ENCODE data around the gene EEIG2. TPM values are rescaled to one million over a fixed set of nuclear protein-coding genes. Genes with fewer than 3 reads are reported as not detected.

Gene EEIG2
- total and polyA plus RNA-seq, 9 of the 15 experiments (the other 6 are each of a cell fraction or from before 2014, with no cell fraction given): 6.1 to 26.9 (median 15.2) TPM

DNA sequence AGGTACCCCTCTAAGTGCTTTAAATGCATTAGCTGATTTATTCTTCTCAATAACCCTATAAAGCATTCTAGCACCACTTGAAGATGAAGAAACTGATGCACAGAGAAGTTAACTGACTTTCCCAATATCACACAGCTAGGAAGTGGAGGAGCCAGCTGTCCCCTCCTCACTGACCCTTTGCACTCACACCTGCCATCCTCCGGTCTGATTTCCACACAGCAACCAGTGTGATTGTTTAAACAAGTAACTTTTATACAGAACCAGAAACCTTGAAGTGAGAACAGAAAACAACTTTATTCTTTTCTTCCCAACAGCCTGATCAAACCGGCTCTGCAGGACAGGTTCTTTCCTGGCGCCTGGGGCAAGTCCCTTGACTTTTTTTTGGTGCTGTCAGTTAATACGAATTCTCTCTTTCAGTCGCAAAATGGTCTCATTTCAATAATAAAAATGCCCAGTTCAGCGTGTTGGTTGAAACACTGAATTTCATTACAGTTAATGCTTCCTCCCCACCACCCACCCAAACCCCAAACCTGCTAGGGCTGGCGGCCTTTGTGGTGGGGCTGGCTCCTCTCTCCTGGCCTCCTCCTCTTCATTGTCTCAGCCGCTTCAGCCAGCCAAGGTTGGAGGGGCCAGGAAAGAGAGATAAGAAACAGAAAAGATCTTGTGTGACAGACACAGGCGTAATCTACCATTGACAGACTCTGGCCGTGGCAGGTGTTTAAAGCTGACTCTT, 26.4 kb upstream of the EEIG2 start (continued):
- TF ChIP-seq, protein P1, sequence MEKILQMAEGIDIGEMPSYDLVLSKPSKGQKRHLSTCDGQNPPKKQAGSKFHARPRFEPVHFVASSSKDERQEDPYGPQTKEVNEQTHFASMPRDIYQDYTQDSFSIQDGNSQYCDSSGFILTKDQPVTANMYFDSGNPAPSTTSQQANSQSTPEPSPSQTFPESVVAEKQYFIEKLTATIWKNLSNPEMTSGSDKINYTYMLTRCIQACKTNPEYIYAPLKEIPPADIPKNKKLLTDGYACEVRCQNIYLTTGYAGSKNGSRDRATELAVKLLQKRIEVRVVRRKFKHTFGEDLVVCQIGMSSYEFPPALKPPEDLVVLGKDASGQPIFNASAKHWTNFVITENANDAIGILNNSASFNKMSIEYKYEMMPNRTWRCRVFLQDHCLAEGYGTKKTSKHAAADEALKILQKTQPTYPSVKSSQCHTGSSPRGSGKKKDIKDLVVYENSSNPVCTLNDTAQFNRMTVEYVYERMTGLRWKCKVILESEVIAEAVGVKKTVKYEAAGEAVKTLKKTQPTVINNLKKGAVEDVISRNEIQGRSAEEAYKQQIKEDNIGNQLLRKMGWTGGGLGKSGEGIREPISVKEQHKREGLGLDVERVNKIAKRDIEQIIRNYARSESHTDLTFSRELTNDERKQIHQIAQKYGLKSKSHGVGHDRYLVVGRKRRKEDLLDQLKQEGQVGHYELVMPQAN (IDR thresholded peaks at IDR 0.05; ENCODE audit: borderline replicate concordance): no peak
- no peak for TF ChIP-seq XRCC3 (IDR thresholded peaks at IDR 0.05)
- TF ChIP-seq PURB (CRISPR knock-in tag; IDR thresholded peaks at IDR 0.05; ENCODE audit: low read depth): no peak
- no peak for TF ChIP-seq ZNF121 (CRISPR knock-in tag; conservative IDR thresholded peaks at IDR 0.05)
- TF ChIP-seq PHTF2 (CRISPR knock-in tag; IDR thresholded peaks at IDR 0.05): no peak
- 0 out of 2 replicates have a peak, but pooled peaks have one; percentile 26 for TF ChIP-seq PTBP1 (IDR thresholded peaks at IDR 0.05; ENCODE audit: low read depth, low read length)
- 0 out of 2 replicates have a peak, but pooled peaks have one; percentile 25 for TF ChIP-seq ZNF41 (CRISPR knock-in tag; conservative IDR thresholded peaks at IDR 0.05)
- peak; percentile 98 for TF ChIP-seq POLR2AphosphoS5 (IDR thresholded peaks at IDR 0.05; ENCODE audit: control insufficient read depth, insufficient read depth, low read depth, low read length)
- TF ChIP-seq TCF3 (CRISPR knock-in tag; IDR thresholded peaks at IDR 0.05): peak; percentile 98
- TF ChIP-seq LEF1 (IDR thresholded peaks at IDR 0.05): peak; percentile 89
- TF ChIP-seq ZNF583 (CRISPR knock-in tag; IDR thresholded peaks at IDR 0.05): 0 out of 2 replicates have a peak, but pooled peaks have one; percentile 41
- TF ChIP-seq, protein P2, sequence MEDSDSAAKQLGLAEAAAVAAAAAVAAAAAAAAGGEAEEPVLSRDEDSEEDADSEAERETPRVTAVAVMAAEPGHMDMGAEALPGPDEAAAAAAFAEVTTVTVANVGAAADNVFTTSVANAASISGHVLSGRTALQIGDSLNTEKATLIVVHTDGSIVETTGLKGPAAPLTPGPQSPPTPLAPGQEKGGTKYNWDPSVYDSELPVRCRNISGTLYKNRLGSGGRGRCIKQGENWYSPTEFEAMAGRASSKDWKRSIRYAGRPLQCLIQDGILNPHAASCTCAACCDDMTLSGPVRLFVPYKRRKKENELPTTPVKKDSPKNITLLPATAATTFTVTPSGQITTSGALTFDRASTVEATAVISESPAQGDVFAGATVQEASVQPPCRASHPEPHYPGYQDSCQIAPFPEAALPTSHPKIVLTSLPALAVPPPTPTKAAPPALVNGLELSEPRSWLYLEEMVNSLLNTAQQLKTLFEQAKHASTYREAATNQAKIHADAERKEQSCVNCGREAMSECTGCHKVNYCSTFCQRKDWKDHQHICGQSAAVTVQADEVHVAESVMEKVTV (CRISPR knock-in tag; IDR thresholded peaks at IDR 0.05): no peak; the same call in 1 of the 2 replicates
- TF ChIP-seq GATAD2B (IDR thresholded peaks at IDR 0.05; ENCODE audit: borderline replicate concordance): 0 out of 2 replicates have a peak, but pooled peaks have one; percentile 51
- TF ChIP-seq ETV6 (IDR thresholded peaks at IDR 0.05; ENCODE audit: borderline replicate concordance in 1 of 2, low read depth in 2 of 2, low read length in 1 of 2): peak in 1 of 2 experiments; percentile 75; a peak in 2 of 4 replicates
- no peak for TF ChIP-seq ETV6 (CRISPR knock-in tag; IDR thresholded peaks at IDR 0.05; ENCODE audit: borderline replicate concordance)
- peak; percentile 96 for TF ChIP-seq NFIC (IDR thresholded peaks at IDR 0.05)
- TF ChIP-seq ESRRB (CRISPR knock-in tag; IDR thresholded peaks at IDR 0.05; ENCODE audit: borderline replicate concordance): no peak
- TF ChIP-seq, protein P3, sequence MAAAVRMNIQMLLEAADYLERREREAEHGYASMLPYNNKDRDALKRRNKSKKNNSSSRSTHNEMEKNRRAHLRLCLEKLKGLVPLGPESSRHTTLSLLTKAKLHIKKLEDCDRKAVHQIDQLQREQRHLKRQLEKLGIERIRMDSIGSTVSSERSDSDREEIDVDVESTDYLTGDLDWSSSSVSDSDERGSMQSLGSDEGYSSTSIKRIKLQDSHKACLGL (CRISPR knock-in tag; IDR thresholded peaks at IDR 0.05; ENCODE audit: borderline replicate concordance, poor library complexity, severe bottlenecking): no peak
- TF ChIP-seq, protein P4, sequence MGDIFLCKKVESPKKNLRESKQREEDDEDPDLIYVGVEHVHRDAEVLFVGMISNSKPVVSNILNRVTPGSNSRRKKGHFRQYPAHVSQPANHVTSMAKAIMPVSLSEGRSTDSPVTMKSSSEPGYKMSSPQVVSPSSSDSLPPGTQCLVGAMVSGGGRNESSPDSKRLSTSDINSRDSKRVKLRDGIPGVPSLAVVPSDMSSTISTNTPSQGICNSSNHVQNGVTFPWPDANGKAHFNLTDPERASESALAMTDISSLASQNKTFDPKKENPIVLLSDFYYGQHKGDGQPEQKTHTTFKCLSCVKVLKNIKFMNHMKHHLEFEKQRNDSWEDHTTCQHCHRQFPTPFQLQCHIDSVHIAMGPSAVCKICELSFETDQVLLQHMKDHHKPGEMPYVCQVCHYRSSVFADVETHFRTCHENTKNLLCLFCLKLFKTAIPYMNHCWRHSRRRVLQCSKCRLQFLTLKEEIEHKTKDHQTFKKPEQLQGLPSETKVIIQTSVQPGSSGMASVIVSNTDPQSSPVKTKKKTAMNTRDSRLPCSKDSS (IDR thresholded peaks at IDR 0.05; ENCODE audit: low read depth, partially characterized antibody): no peak
- no peak for TF ChIP-seq MEF2A (IDR thresholded peaks at IDR 0.05; ENCODE audit: control insufficient read depth, low read depth, low read length)
- no peak for TF ChIP-seq ZNF57 (CRISPR knock-in tag; IDR thresholded peaks at IDR 0.05)
- TF ChIP-seq EP400 (IDR thresholded peaks at IDR 0.05): peak; percentile 28; the same call in 1 of the 2 replicates

Measured in K562 (cell line).